ENCODE data around the gene KLC4.
"Not testable (repeated sequence)": the region's sequence is repeated elsewhere in the genome, so short reads cannot be mapped to it uniquely, and the experiment has no call there.

KLC4 gene

DNA sequence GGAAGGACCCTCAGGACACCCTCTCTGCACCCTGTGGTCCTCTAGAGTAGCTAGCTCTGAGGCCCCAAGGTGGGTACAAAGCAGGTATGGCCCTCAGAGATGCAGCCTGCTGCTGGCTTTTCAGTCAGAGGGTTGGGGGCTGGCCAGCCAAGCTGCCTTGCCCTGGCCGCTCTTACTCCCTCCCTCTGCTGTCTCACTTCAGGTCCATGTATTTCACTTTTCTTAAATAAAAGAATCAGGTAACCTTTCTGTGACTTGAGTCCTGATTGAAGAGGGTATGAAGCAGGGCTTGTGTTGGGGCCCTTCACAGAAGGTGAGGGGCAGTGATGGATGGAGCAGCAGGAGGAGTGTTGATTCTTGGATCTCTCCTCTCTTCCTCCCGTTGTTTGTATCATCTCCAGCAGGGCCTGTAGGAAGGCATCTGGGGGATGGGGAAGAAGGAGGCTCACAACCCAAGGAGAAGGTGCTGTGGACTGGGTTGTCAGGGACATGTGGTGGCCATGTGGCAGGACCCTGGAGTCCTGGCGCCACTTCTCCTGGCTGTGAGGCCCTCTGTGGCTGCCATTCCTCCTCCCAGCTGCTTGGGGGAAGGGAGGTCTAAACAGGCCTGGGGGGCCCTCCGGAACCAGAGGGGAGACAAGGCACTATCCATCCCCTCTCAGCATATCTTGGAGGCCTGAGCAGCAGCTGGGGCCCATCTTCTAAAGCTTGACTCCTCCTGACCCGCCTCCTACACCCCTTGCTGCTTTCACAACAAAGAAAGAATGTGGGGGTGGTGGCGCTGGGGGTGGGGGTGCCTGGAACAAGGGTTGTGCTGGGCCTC, 15.6 kb downstream of the KLC4 start:
- DNase-seq, result no peak

DNA sequence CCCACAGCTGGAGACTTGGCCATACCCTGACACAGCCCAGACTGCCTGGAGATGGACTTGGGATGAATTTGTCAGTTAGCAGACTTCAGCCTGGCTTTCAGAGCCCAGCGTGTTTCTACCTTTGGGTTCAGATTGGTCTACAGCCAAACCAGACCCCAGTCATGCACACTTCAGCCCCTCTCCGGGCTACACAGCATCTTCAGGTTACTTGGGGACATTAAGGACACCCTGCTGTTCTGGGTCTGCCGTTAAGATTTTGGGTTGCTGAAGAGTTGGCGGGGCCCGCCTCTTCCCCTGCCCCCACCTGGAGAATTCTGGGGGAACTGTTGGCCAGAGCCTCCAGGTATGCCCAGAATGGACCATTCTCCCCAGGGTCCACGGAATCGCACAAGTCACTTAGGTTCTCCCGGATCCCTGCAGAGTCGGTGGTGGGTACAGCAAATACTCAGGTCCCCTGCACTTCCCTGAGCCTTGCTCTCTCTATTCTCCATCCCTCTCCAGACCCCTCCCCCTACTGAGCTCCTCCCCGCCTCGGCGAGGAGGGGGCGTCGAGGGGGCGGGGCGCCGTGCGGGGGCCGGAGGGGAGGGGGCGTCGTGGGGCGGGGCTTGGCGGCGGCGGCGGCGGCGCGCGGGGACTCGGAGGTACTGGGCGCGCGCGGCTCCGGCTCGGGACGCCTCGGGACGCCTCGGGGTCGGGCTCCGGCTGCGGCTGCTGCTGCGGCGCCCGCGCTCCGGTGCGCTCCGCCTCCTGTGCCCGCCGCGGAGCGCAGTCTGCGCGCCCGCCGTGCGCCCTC, 16.4 kb downstream of the KLC4 start, which contains the start of gene PTK7:
PTK7 (plus strand) TSS at position 645 of the 794 bp plus-strand sequence. CDS start 175 bp downstream, outside the sequence.
- peak; percentile 94 for DNase-seq

DNA sequence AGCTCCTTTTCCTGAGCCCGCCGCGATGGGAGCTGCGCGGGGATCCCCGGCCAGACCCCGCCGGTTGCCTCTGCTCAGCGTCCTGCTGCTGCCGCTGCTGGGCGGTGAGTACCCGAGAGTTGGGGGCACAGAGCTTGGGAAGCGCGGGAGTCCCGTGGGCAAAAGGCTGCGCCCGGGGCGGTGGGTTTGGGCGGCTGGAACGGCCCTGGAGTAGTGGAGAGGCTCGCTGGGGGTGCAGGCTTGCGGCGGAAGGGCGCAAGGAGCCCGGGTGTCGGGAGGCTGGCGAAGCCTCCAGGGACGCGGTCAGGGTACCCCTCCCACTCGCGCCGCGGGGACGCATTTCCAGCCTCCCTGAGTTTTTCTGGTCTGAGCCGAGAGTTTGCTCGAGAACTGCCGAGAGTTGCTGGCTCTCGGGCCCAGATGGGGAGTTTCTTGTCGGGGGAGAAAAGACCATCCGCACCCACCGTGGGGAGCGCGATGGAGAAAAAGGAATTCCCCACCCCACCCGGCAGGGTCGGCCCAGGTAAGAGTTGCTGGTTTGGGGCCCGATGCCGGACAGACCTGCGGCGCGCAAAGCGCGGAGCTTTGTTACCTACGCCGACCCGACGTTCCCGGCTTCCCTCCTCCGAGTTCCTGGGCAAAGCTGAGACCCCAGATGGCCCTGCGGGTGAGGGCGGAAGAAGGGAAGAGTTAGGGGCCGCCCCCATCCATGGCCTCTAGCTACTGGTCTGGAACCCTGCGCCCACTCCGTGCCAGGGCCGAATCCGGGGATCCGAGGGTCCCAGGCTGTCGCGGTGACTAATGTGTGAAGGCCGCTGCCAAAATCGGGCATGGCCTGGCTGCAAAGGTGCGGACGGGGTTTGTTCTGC, 17.3 kb downstream of the KLC4 start:
- peak; percentile 82 for DNase-seq

DNA sequence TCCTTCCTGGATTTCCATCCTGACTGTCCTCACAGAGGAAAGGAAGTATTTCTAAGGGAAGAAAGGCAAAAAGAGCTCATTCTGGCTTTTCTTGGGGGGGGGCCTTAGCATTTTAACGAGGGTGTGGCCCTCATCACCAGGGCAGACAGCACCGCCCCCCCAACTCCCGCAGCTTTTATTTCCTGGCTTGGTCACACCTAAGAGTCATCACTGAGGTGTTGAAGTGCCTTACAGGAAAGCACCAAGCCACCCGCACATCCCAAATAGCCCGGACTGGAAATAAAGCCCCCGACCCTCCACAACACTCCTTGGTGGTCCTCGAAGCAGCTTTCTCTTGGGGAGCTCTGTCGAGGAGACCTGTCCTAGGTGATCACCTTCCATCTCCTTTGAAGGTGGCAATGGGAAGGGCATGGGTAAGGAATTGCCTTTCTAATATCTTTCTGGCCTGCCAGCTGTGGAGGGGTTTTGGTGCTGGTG, 17.9 kb downstream of the KLC4 start:
- DNase-seq, result no peak

DNA sequence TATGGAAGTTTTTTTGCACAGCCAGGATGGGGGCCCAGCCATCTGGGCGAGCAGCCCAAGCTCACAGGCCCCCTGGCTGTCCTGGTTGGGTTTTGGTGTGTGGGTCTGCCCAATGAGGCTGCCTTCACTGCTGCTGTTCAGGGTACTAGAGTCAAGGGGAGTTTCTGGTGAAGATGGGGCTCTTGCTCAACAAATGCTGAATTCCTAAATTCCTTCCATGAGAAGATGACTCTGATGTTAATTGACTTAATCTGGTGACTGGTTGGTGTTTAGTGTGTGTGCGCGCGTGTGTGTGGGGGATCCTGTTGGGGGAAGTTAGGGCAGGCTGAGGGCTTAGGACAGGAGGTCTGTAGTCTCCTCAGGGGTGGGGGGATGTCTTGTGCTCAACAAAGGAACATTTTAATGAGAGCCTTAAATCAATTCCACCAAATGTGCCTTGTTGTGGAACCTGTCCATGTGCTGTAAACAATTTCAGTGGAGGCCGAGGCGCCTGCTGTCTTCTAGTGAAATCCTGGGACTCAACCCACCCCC, 18.6 kb downstream of the KLC4 start:
- DNase-seq, result peak; percentile 65

DNA sequence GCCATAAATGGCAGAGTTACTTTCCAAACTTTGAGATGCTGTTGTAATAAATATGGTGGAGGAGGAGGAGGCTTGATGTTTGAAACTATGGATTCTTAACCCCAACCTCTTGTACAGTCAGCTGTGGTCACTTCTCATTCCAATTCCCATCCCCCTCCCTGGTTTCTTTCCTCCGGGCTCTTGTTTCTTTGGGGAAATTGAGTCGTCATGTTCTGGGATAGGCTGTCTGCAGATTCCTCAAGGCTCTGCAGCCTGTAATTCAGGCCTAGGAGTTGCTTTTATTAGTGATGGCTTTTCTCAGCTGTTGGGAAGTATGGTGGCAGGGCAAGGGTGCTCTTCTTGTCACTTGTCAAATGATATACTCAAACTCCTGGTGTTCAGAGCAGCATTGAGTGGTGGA, 19.3 kb downstream of the KLC4 start:
- no peak for DNase-seq

DNA sequence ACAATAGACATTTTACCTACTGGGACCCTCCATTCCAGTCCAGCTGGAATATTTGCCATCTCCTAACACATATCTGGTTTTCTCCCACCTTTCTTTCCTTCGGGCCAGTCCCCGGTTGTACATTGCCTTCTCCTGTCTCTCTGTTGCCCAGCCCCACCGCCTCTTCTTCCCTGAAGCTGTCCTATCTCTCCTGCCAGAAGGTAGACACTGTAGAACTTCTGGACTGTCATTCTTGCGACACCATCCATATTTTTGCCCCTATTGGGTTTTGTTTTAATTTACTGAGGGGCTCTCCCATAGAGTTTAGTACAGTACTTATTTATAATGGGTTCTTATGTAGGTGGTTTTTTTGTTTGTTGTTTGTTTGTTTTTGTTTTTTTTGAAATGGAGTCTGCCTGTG, 21.6 kb downstream of the KLC4 start:
- no peak for DNase-seq

DNA sequence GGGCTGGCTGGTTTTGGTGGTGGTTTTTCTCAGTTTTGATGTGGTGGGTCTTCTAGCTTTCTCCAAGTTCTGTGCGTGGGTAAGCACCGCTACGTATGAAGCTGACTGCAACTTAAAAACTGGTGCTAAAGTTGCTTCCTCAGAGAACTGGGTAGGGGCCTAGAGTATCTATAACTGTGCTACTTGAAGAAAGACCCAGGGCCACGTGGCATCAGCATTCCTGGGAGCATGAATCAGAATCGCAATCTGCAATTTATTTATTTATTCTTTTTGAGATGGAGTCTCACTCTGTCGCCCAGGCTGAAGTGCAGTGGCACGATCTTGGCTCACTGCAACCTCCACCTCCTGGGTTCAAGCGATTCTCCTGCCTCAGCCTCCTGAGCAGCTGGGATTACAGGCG, 22.5 kb downstream of the KLC4 start:
- DNase-seq, result not testable (repeated sequence)

DNA sequence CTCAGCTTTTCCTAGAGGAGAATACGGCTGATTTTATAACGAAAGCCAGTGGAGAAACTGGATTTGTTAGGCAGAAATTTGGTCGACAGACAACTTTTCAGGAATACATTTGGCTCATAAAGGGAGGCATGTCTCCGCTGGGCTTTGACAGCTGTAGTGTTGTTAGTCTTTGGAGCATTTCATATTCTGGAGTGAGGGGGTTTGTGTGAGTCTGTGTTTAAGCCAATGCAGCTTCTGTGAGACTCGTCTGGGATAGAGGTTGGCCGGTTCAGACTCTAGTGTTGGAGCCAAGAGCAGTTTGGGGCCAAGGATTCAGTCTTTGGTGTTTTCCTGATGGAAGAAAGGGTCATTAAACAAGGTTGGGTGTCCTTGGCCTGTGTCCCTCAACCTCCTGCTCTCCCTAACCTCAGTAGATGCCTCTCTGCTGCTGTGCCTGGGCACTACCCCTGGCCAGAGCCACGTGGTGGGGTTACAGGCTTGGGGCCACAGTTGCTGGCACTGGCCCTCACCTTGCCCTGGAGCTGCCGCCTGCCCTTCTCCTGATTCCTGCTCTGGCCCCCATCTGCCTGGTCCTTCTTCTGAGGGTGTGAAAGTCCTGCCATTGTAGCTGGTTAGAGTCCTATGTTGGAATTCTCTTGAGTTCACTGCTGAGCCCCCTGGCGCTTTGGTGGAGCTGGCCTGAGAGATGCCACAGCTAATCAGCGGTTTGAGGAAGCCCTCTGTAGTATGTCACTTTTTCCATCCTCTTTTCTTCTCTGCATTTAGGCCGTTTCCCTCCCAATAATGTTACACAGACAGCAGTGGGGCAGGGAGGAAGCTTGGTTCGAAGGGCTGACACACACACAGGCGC, 23.6 kb downstream of the KLC4 start:
- no peak for DNase-seq

DNA sequence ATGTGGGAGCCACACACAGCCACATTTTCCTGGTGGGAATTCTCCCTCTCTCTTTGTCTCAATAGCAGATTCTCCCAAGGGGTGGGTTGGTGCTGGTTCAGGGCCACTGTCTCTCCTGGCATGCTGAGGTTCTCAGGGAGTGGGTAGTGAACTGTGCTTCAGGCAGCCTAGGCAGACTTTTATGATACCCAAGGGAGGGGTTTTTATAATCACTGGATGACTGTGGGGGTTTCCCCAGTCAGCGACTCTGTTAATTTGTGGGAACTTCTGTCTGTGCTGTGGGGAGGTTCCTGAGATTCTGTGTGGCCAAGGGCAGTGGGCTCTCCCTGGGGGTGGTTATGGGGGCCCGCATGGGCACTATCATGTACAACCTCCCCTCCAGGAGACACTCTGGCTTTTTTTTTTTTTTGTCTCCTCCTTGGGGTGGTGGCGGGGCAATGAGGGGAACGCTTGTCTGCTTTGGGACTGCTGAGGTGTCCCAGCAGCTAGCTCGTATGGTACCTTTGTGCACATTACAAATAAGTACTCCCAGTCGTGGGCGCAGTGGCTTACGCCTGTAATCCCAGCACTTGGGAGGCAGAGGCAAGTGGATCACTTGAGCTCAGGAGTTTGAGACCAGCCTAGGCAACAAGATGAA, 26.7 kb downstream of the KLC4 start:
- DNase-seq, result no peak

DNA sequence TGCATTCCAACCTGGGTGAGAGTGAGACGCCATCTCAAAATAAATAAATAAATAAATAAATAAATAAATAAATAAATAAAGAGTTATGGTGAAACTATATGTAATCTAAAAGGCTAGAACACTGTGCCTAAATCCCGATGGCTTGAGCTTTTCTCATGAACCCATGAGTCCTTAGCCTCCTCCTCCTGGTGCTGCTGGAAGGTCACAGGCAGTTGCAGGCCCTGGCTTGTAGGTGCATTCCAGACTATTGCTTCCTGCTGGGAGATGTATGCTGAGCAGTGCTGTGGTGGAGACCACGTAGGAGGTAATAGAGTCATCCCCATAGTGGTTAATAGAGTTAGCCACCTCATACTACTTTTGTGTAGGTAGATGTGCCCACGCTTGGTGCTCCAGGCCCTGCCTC, 29.2 kb downstream of the KLC4 start:
- peak; percentile 65 for DNase-seq

DNA sequence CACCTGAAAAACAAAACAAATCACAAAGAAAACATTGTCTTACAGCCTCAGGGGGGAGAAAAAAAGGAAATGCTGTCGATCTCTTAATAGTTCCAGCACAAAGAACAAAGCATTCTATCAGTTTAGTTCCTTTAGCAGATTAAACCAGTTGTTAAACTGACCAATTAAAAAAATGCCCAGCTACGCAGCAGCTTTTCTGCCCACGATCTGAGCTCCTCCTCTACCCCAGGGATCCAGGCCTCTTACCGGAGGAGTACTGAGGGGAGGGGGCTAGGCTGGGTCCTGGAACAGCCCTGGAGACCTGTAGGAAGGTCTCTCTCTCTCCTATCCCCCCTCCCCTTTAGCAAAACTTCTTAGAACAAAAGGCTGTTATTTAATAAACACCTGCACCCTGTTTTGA, 30.0 kb downstream of the KLC4 start:
- no peak for DNase-seq

DNA sequence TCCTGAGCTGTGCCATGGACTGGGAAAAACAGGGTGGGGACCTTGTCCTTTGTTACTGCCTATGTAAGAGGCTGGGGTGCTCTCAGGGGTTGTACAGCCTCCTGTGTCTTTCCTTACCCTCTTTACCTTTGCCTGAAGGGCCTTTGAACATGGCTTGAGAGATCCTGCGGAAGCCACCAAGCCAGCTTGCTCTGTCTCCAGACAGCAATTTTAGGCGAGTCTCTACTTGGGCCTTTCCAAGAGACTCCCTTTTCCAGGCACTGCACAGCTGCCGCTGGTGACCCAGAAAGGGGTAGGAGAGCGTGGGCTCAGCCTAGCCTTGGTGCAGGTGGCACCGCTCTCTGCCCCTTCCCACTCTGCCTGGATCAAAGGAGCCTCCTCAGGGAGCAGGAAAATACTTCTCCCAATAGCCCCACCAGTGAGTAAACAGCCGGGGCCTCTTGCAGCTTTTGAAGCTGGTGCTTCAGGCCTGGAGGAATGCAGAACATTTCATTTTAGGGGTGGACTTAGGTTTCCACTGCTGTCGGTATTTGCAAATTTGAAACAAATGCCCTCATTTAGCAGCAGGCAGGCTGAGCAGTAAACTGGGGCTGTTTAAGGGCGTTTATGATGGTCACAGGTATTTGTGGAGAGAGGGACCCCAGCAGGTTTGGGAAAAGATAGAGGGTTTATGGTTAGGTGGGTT, 30.6 kb downstream of the KLC4 start:
- DNase-seq, result peak; percentile 80

DNA sequence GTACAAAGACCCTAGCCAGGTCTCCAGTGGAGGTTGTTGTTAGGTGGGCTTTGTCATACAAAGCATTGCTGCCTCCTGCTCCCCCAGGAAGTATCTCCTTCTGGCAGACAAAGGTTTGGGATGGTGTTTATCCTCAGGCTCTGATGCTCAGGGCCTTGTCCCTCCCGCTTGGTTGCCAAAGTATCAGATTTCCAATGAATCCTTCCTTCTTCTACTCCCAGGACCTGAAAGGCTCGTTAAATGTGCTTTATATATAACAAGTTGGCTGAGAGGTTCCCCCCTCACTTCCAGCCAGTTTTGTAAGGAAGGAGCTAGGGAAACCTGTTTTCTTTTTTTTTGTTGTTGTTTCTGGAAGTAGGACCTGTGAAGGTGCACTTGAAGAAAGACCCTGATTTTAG, 31.1 kb downstream of the KLC4 start:
- DNase-seq, result peak; percentile 64

DNA sequence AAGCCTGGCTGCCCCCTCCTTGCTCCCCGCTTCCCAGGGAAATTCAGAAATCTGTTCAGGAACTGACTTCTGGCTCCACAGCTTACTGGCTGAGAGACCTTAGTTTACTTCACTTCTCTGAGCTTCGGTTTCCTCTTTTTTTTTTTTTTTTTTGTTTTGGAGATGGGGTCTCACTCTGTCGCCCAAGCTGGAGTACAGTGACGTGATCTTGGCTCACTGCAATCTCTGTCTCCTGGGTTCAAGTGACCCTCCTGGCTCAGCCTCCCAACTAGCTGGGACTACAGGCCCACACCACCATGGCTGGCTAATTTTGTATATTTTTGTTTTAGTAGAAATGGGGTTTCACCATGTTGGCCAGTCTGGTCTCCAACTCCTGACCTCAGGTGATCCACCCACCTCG, 31.6 kb downstream of the KLC4 start:
- no peak for DNase-seq

DNA sequence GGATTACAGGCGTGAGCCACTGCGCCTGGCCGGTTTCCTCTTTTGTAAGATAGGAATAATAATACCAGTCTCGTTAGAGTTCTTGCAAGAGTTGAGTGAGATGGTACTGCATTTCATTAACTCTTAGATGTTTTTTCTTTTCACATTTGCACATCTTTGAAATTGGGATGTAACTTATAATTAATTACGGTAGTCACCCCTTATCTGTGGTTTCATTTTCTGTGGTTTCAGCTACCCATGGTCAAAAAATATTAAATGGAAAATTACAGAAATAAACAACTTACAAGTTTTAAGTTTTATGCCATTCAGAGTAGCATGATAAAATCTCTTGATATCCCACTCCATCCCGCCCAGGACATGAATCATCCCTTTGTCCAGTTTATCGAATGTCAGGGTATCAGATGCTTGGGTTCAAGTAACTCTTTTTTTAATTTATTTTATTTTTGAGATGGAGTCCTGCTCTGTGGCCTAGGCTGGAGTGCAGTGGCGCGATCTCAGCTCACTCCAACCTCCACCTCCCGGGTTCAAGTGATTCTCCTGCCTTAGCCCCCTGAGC, 32.1 kb downstream of the KLC4 start:
- no peak for DNase-seq

DNA sequence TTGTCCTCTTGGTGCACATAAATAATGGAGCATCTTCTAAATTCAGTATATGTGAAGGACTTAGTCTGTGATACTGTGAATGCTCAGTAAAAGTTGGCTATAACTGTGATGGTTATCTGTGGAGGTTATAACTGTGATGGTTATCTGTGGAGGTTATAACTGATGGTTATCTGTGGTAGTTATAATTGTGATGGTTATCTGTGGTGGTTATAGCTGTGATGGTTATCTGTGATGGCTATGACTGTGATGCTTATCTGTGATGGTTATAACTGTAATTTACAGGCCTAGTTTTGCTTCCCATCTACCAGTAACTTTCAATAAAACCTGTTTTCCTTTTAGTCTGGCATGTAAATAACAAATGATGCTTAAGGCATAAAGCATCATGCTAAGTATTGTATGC, 33.2 kb downstream of the KLC4 start:
- DNase-seq, result no peak

DNA sequence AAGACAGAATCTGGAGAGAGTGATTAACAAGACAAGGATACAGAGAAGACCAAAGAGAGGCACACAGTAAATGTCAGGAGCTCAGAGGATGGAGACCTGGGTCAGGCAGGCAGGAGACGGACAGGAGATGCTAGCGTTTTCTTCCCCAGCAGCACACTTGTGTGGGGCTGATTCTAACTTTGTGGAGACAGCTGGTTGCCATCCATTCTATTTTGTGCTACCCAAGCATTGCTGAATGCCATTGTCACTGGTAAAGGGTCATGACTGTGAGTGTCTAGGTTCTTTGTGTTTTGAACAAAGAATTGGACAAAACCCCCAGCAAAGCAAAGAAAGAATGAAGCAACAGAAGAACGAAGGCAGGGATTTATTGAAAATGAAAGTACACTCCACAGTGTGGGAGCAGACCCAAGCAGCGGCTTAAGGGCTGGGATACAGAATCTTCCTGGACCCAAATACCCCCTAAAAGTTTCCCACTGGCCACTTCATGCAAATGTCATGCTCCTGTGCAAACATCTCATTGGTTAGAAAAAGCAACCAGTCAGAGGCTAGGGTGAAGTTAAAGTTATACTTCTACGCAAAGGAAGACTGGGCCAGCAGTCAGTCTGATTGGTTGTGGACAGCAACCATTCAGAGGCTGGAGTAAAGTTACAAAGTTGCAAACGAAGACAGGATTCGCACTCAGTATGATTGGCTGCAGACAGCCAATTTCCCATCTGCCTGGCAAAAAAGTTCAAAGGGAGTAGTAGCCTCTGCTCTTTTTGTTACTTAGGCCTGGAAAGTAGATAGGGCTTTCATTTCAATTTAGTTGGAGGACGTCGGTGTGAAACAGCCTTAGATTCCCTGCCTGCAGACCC, 34.2 kb downstream of the KLC4 start:
- peak; percentile 59 for DNase-seq

DNA sequence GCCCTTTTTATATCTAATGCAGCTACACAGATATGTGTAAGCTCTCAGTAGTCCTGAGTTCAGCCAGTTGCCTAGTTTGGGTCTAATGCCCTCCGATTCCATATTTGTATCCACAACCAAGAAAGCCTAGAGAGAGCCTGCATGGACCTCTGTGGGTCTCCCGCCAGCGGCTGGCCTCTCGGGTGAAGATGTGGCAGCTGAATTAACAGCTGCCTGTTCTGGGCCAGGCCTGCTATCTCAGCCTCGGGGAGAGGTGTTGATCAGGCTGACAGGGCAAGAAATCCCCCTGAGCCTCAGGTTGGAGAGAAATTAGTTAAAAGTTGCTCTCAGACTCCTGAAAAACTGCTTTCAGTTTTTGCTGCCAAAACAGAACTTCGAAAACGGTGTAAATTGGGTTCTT, 36.5 kb downstream of the KLC4 start:
- no peak for DNase-seq

Measured in islet precursor cell (in vitro differentiated cells).